Nephron (organoid): ENCODE data around the gene MS4A12.
"Not testable (repeated sequence)": the region's sequence is repeated elsewhere in the genome, so short reads cannot be mapped to it uniquely, and the experiment has no call there.

Experiments
- H3K27ac Mint-ChIP-seq, 3 experiments: 2 replicates each; pipeline ENCODE4 v1.8.0; 2020; ENCODE audit warnings: mixed read lengths in 3 of 3, mild to moderate bottlenecking in 2 of 3, moderate library complexity in 1 of 3
- H3K27me3 Mint-ChIP-seq: 2 replicates; pipeline ENCODE4 v1.8.0; 2021; ENCODE audit warnings: low read depth, mild to moderate bottlenecking, moderate library complexity, mixed read lengths
- H3K36me3 Mint-ChIP-seq: 2 replicates; pipeline ENCODE4 v1.8.0; 2020; ENCODE audit warnings: low read depth, mixed read lengths
- H3K4me1 Mint-ChIP-seq: 2 replicates; pipeline ENCODE4 v1.8.0; 2020; ENCODE audit warnings: mixed read lengths
- H3K4me3 Mint-ChIP-seq, 3 experiments: 2 replicates each; pipeline ENCODE4 v1.8.0; 2020; ENCODE audit warnings: mild to moderate bottlenecking in 3 of 3, mixed read lengths in 3 of 3, moderate library complexity in 2 of 3
- H3K9me3 Mint-ChIP-seq: 2 replicates; pipeline ENCODE4 v1.8.0; 2020; ENCODE audit warnings: mixed read lengths
- CTCF ChIP-seq, 3 experiments: fragments of 200-600 bp; sonication (generic); IDR thresholded peaks; one replicate each; pipeline ENCODE4 v1.5.0; 2021; ENCODE audit warnings: antibody characterized with exemption in 3 of 3; ENCODE audit not compliant: unreplicated experiment in 3 of 3

The MS4A12 gene

DNA sequence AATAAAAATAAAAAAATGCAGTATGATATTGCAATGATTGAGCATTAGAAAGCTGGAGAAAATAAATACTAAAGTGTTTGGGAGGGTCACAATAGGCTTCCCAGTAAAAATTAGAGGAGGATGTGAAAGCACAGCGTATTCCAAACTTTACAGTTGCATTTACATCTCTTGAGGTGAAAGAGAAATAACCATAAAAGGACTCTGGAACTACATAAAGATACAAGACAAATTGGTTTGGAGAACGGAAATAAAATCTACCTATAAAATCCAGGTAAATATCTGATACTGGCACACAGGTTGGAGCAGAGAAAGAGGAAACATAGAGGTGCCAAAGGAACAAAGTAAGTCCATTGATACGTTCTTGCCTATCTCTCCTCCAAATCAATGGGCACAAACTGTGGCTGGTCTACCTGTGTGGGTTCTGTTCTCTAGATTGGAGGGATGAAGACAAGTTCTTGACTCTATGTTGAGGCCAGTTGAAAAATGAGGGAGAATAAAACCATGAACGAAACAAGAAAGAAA is at the start of gene MS4A12:
Gene MS4A12, plus strand, starts transcription at position 291 of the 522 bp plus-strand sequence. CDS start 4,541 bp downstream, outside the sequence.
- Mint-ChIP-seq H3K36me3 (no peaks in the 10 kb centered on the region), H3K27ac (no peak within 1 kb of the TSS), H3K27me3 (no peaks in the 10 kb centered on the region), H3K9me3 (no peaks in the 10 kb centered on the region), H3K4me3 (no peak within 1 kb of the TSS), H3K4me1 (no peaks in the 10 kb centered on the region)
- no peak for TF ChIP-seq CTCF (IDR thresholded peaks at IDR 0.05; ENCODE audit: unreplicated experiment in 3 of 3)

DNA sequence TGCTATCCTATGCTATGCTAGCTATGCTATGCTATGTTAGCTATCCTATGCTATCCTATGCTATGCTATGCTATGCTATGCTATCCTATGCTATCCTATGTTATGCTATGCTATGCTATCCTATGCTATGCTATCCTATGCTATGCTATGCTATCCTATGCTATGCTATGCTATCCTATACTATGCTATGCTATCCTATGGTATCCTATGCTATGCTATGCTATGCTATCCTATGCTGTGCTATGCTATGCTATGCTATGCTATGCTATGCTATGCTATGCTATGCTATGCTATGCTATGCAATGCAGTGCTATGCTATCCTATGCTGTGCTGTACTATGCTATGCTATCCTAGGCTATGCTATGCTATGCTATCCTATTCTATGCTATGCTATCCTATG is 45.5 kb upstream of the MS4A12 start:
- no peak overlapping the region for H3K4me3 Mint-ChIP-seq
- H3K4me1 Mint-ChIP-seq = no peaks in the 10 kb centered on the region
- no peak for TF ChIP-seq CTCF (IDR thresholded peaks at IDR 0.05; ENCODE audit: unreplicated experiment in 3 of 3)

DNA sequence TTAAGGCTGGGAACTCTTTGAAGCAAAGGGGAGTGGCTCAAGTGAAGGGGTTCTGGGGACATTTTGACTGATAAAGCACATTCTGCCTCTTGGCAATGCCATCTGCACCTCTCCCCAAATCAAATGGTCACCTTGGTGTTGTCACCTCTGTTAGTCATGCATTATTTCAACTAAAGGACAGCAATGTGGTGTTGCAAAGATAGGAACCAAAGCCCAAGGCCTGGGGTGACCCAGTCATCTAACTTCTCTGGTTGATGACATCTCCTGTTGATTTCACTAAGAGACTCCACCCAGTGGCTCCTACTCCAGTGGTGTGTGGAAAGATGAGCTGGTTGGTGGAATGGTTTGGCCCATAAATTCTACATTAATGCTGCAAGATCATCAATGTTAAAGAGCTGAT is 44.7 kb upstream of the MS4A12 start:
- Mint-ChIP-seq H3K4me3 (no peak overlapping the region), H3K36me3 (no peaks in the 10 kb centered on the region), H3K9me3 (peaks cover 7% of the 10 kb centered on the region), H3K27ac (no peak overlapping the region), H3K27me3 (no peaks in the 10 kb centered on the region), H3K4me1 (no peaks in the 10 kb centered on the region)
- no peak for TF ChIP-seq CTCF (IDR thresholded peaks at IDR 0.05; ENCODE audit: unreplicated experiment in 3 of 3)

More for the DNA sequence above, 45.5 kb upstream of the MS4A12 start:
- Mint-ChIP-seq H3K27me3 (no peaks in the 10 kb centered on the region), H3K27ac (no peak overlapping the region), H3K36me3 (no peaks in the 10 kb centered on the region), H3K9me3 (peaks cover 7% of the 10 kb centered on the region)

- H3K36me3 Mint-ChIP-seq, H3K27ac Mint-ChIP-seq, H3K9me3 Mint-ChIP-seq, H3K27me3 Mint-ChIP-seq, H3K4me3 Mint-ChIP-seq, H3K4me1 Mint-ChIP-seq: not testable (repeated sequence)
Measured at GRCh38 chr11:60451185-60451584, 41.4 kb upstream of the MS4A12 start.

DNA sequence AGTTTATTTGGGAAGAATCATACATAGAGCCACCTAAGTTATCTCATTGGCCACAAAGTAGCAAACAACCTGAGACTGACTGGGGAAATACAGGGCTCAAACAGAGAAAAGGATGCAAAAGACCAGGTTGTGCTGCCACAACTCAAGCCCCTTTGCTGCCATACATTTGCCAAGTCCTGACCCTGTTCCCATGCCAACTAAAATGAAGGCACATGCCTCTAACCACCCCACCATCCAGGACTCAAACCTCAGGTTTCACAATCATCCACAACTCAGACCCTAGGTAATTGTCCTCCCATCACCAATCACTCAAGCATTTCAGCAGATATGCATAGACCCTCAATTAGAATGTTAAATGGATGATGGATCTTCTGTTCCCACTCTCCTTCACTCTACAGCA is 38.4 kb upstream of the MS4A12 start:
- Mint-ChIP-seq H3K27ac (no peak overlapping the region), H3K4me1 (no peaks in the 10 kb centered on the region), H3K9me3 (peaks cover 7% of the 10 kb centered on the region), H3K27me3 (peaks cover 12% of the 10 kb centered on the region), H3K36me3 (no peaks in the 10 kb centered on the region), H3K4me3 (no peak overlapping the region)
- no peak for TF ChIP-seq CTCF (IDR thresholded peaks at IDR 0.05; ENCODE audit: unreplicated experiment in 3 of 3)

- Mint-ChIP-seq H3K27me3 (peaks cover 12% of the 10 kb centered on the region), H3K27ac (no peak within 1 kb of the TSS), H3K9me3 (peaks cover under 1% of the 10 kb centered on the region), H3K36me3 (no peaks in the 10 kb centered on the region), H3K4me3 (no peak within 1 kb of the TSS), H3K4me1 (no peaks in the 10 kb centered on the region)
- no peak for TF ChIP-seq CTCF (IDR thresholded peaks at IDR 0.05; ENCODE audit: unreplicated experiment in 3 of 3)
Measured at GRCh38 chr11:60455531-60456042, 37.0 kb upstream of the MS4A12 start, which contains the start of gene MS4A1. MS4A1 (plus strand) TSS chr11:60455847; CDS start chr11:60462375, 6,528 bp downstream.
